Vagina (tissue), 2 donors: Measurements from ENCODE around the gene MUC6.

Source experiments
- POLR2A ChIP-seq, 2 donors: fragments of 450-650 bp; IDR thresholded peaks; one replicate each; pipeline ENCODE4 v1.6.1; 2017; ENCODE audit warnings: antibody characterized with exemption in 2 of 2, mild to moderate bottlenecking in 2 of 2, moderate library complexity in 2 of 2
- POLR2AphosphoS5 ChIP-seq, 2 donors: sonication (generic); formaldehyde crosslinking; IDR thresholded peaks; one replicate each; pipeline ENCODE4 v1.9.0; 2017; ENCODE audit warnings: antibody characterized with exemption in 2 of 2, mild to moderate bottlenecking in 2 of 2, low read depth in 1 of 2; ENCODE audit not compliant: insufficient read depth in 1 of 2
- TF ChIP-seq, protein P1 (sequence below), 3 experiments: fragments of 450-650 bp in 2 of 3; fragments of 200-600 bp in 1 of 3; sonication (generic) in 1 of 3; IDR thresholded peaks; one replicate each; pipeline ENCODE4 v1.5.1; 2017 to 2019; ENCODE audit warnings: antibody characterized with exemption in 3 of 3, mild to moderate bottlenecking in 2 of 3, moderate library complexity in 2 of 3

DNA sequence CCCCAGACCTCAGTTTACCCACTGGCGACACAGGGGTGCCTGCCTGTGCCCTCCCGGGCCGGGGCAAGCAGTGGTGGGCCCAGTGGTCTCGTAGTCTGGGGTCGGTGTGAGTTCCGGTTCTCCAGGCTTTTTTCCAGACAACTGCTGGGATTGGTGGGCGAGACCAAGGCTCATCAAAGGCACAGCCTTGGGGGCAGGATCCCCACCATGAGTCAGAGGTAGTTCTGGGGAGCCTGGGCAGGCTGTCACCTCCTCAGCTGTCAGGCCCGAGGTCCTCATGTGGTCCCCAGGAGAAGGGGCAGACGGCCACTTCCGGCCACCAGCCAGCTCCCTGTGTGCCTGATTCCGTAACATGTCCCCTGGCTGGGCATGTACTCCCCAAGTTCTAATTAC, 37.3 kb upstream of the MUC6 start:
- TF ChIP-seq, protein P1, sequence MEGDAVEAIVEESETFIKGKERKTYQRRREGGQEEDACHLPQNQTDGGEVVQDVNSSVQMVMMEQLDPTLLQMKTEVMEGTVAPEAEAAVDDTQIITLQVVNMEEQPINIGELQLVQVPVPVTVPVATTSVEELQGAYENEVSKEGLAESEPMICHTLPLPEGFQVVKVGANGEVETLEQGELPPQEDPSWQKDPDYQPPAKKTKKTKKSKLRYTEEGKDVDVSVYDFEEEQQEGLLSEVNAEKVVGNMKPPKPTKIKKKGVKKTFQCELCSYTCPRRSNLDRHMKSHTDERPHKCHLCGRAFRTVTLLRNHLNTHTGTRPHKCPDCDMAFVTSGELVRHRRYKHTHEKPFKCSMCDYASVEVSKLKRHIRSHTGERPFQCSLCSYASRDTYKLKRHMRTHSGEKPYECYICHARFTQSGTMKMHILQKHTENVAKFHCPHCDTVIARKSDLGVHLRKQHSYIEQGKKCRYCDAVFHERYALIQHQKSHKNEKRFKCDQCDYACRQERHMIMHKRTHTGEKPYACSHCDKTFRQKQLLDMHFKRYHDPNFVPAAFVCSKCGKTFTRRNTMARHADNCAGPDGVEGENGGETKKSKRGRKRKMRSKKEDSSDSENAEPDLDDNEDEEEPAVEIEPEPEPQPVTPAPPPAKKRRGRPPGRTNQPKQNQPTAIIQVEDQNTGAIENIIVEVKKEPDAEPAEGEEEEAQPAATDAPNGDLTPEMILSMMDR (IDR thresholded peaks at IDR 0.05): no peak
- no peak for TF ChIP-seq POLR2A (IDR thresholded peaks at IDR 0.05)
- TF ChIP-seq POLR2AphosphoS5 (IDR thresholded peaks at IDR 0.05; ENCODE audit: insufficient read depth in 1 of 2, low read depth in 1 of 2): no peak
